HCT116 (cell line): Measurements from ENCODE around the gene LRRC4C. TPM values are rescaled to one million over a fixed set of nuclear protein-coding genes. Genes with fewer than 3 reads are reported as not detected.

Source experiments
- ATAC-seq: fragments of 200-7000 bp; cut with Tn5 transposase; 2 replicates; pipeline ENCODE4 v1.9.1; 2020; ENCODE audit warnings: mild to moderate bottlenecking, moderate library complexity
- BruUV-seq: library from RNA; stranded (reverse); fragments of 400-500 nt; replicated peaks from 2 replicates; lab custom pipeline; 2021; lab: Mats Ljungman, UMichigan
- CTCF ChIA-PET: fragments of 300-600 bp; sonication (Branson Sonifier 250); formaldehyde crosslinking; loops from one replicate; lab custom pipeline; 2021; ENCODE audit warnings: antibody characterized with exemption; lab: Charles Lee
- POLR2A ChIA-PET: fragments of 300-600, 350-600 bp; sonication (Branson Sonifier 250); formaldehyde crosslinking; loops from one replicate; lab custom pipeline; 2021; ENCODE audit warnings: antibody characterized with exemption; lab: Charles Lee
- RAD21 ChIA-PET, 2 experiments: fragments of 300-600 bp; sonication (Branson Sonifier 250); formaldehyde crosslinking; loops; one replicate each; lab custom pipeline; 2023; ENCODE audit warnings: low total read pairs in 2 of 2; ENCODE audit not compliant: uncharacterized antibody in 2 of 2, unreplicated experiment in 2 of 2, low non-redundant PET in 1 of 2; lab: Charles Lee
- DNase-seq: peaks from one replicate; pipeline ENCODE4 v3.0.0-alpha.2; 2010; ENCODE audit warnings: low read depth, low spot score
- H2AFZ ChIP-seq: fragments of 200-600 bp; shearing (Covaris generic), sonication (generic); 2 replicates; pipeline ENCODE4 v1.6.1; 2017; ENCODE audit warnings: low read depth, mixed run types, mixed read lengths, antibody characterized with exemption, low read length; ENCODE audit not compliant: poor library complexity, severe bottlenecking
- H3K27ac ChIP-seq: 2 replicates; pipeline ENCODE4 v1.5.1; 2012; ENCODE audit warnings: low read depth, low read length
- H3K27me3 ChIP-seq: fragments of 200-600 bp; sonication (generic); 2 replicates; pipeline ENCODE4 v1.6.1; 2016; ENCODE audit warnings: mixed run types, low read length, mixed read lengths; ENCODE audit not compliant: insufficient read depth
- H3K36me3 ChIP-seq, 2 experiments: fragments of 200-500 bp in 1 of 2; fragments of 200-600 bp in 1 of 2; sonication (Bioruptor generic) in 1 of 2; sonication (generic) in 1 of 2; 2 replicates each; pipeline versions ENCODE4 v1.5.1 to v1.6.1; 2014 to 2016; ENCODE audit warnings: low read length in 2 of 2, inconsistent platforms in 1 of 2, mixed read lengths in 1 of 2, mixed run types in 1 of 2; ENCODE audit not compliant: insufficient read depth in 2 of 2, control insufficient read depth in 1 of 2
- H3K4me1 ChIP-seq, 2 experiments: fragments of 200-600 bp in 1 of 2; sonication (generic) in 1 of 2; 2 replicates each; pipeline versions ENCODE4 v1.5.1 to v1.6.1; 2012 to 2017; ENCODE audit warnings: low read length in 2 of 2, inconsistent platforms in 1 of 2, mild to moderate bottlenecking in 1 of 2, mixed read lengths in 1 of 2, mixed run types in 1 of 2, moderate library complexity in 1 of 2; ENCODE audit not compliant: insufficient read depth in 2 of 2, control insufficient read depth in 1 of 2
- H3K4me2 ChIP-seq: fragments of 200-600 bp; sonication (generic); 2 replicates; pipeline ENCODE4 v1.6.1; 2017; ENCODE audit warnings: mixed run types, low read length, mixed read lengths
- H3K4me3 ChIP-seq, 2 experiments: fragments of 200-600 bp in 1 of 2; sonication (generic) in 1 of 2; replicated peaks in 1 of 2; 2 replicates each; pipeline ENCODE4 v1.5.1; 2011 to 2016; ENCODE audit warnings: low read length in 2 of 2, control low read depth in 1 of 2, low read depth in 1 of 2, mild to moderate bottlenecking in 1 of 2, mixed read lengths in 1 of 2, mixed run types in 1 of 2
- H3K79me2 ChIP-seq: fragments of 200-600 bp; sonication (generic); 2 replicates; pipeline ENCODE4 v1.6.1; 2017; ENCODE audit warnings: mild to moderate bottlenecking, mixed run types, low read length, moderate library complexity, mixed read lengths; ENCODE audit not compliant: insufficient read depth
- H3K9ac ChIP-seq: fragments of 200-600 bp; sonication (generic); 2 replicates; pipeline ENCODE4 v1.6.1; 2016; ENCODE audit warnings: low read length, mixed read lengths
- H3K9me2 ChIP-seq: fragments of 200-600 bp; sonication (generic), shearing (Covaris generic); 2 replicates; pipeline ENCODE4 v1.6.1; 2017; ENCODE audit warnings: mixed run types, mild to moderate bottlenecking, moderate library complexity; ENCODE audit not compliant: insufficient read depth
- H3K9me3 ChIP-seq, 2 experiments: fragments of 200-500 bp in 1 of 2; fragments of 200-600 bp in 1 of 2; sonication (Bioruptor generic) in 1 of 2; sonication (generic) in 1 of 2; 2 replicates each; pipeline ENCODE4 v1.6.1; 2014 to 2017; ENCODE audit warnings: low read length in 2 of 2, mixed read lengths in 2 of 2, inconsistent platforms in 1 of 2, low read depth in 1 of 2, mild to moderate bottlenecking in 1 of 2, mixed run types in 1 of 2, moderate library complexity in 1 of 2; ENCODE audit not compliant: control insufficient read depth in 1 of 2, insufficient read depth in 1 of 2
- H4K20me1 ChIP-seq: fragments of 200-600 bp; sonication (generic), shearing (Covaris generic); 2 replicates; pipeline ENCODE4 v1.6.1; 2017; ENCODE audit warnings: mixed run types, mild to moderate bottlenecking, moderate library complexity; ENCODE audit not compliant: insufficient read depth
- CBX3 ChIP-seq: IDR thresholded peaks from 2 replicates; pipeline ENCODE4 v1.6.1; 2012; ENCODE audit warnings: low read depth
- EGR1 ChIP-seq: IDR thresholded peaks from 2 replicates; pipeline ENCODE4 v1.6.1; 2012; ENCODE audit warnings: low read depth
- EZH2 ChIP-seq: fragments of 200-600 bp; sonication (generic); IDR thresholded peaks from 2 replicates; pipeline ENCODE4 v1.6.1; 2017; ENCODE audit warnings: antibody characterized with exemption, mixed run types
- EZH2phosphoT487 ChIP-seq: fragments of 200-600 bp; IDR thresholded peaks from 2 replicates; pipeline ENCODE4 v1.6.1; 2018; ENCODE audit warnings: antibody characterized with exemption, borderline replicate concordance
- FOSL1 ChIP-seq: IDR thresholded peaks from 2 replicates; pipeline ENCODE4 v1.6.1; 2012; ENCODE audit warnings: low read depth
- POLR2A ChIP-seq: IDR thresholded peaks from 2 replicates; pipeline ENCODE4 v1.7.0; 2011; ENCODE audit warnings: borderline replicate concordance; ENCODE audit not compliant: insufficient read depth, insufficient read length; ENCODE audit errors: extremely low read depth
- POLR2AphosphoS5 ChIP-seq: IDR thresholded peaks from 2 replicates; pipeline ENCODE4 v1.6.1; 2011; ENCODE audit warnings: mild to moderate bottlenecking, low read depth, low read length, moderate library complexity
- RAD21 ChIP-seq: IDR thresholded peaks from 2 replicates; pipeline ENCODE4 v1.6.1; 2012; ENCODE audit warnings: low read depth, mild to moderate bottlenecking
- SIN3A ChIP-seq: IDR thresholded peaks from 2 replicates; pipeline ENCODE4 v1.6.1; 2012; ENCODE audit warnings: low read depth
- ZNF274 ChIP-seq: fragments of 200-500 bp; sonication (Bioruptor generic); IDR thresholded peaks from 2 replicates; pipeline ENCODE4 v1.6.1; 2014; ENCODE audit warnings: mild to moderate bottlenecking, low read depth, low read length, inconsistent platforms
- intact Hi-C: fragments of 100-400 bp; cut with micrococcal nuclease; formaldehyde crosslinking; loops from 2 replicates; pipeline ENCODE4 v1.10.0; 2022
- total RNA-seq: library from RNA; stranded (reverse); gene quantifications from one replicate; pipeline ENCODE4 v1.2.1, GENCODE V29; 2021; ENCODE audit not compliant: unreplicated experiment
- TF ChIP-seq, protein P1 (sequence below): IDR thresholded peaks from 2 replicates; pipeline ENCODE4 v1.6.1; 2012; ENCODE audit warnings: low read depth

LRRC4C gene
- total RNA-seq, 1 experiment from 2014 or later = not detected

DNA sequence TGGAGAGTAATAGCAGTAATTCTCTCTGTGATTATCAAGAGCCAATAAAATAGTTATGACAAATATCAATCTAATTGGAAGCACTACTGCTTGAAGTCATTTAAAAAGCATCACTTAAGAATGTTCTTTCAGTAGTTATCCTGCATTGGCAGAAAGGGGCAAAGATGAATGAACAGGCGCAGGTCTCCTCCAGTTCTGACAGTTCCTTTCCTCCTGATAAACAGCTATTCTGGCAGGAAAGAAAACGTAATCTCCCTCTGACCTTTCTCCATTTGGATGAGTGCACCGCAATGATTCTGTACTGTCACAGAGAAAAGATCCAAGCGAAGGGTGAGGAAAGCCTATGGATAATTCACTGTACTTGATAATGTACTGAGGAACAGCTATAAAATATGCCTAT is 521.5 kb downstream of the LRRC4C start:
- Histone ChIP-seq H3K9me3 (peaks cover 6 to 8% of the 10 kb centered on the region in 2 experiments; a peak in 2 of 4 replicates), H2AFZ (no peak overlapping the region), H4K20me1 (no peaks in the 10 kb centered on the region), H3K27ac (no peak overlapping the region), H3K36me3 (no peaks in the 10 kb centered on the region), H3K9me2 (no peaks in the 10 kb centered on the region), H3K27me3 (no peaks in the 10 kb centered on the region), H3K4me1 (no peaks in the 10 kb centered on the region), H3K4me3 (no peak overlapping the region), H3K4me2 (no peak overlapping the region), H3K79me2 (no peaks in the 10 kb centered on the region), H3K9ac (no peak overlapping the region)
- intact Hi-C loops = no loop called here
- ChIA-PET RAD21 (no interaction called here), POLR2A (no interaction called here), CTCF (no interaction called here)
- ATAC-seq (no peak), DNase-seq (no peak)
- no peak for TF ChIP-seq EGR1
- no peak for TF ChIP-seq POLR2A
- no peak for TF ChIP-seq EZH2phosphoT487
- no peak for TF ChIP-seq EZH2
- TF ChIP-seq CBX3 = no peak
- no peak for TF ChIP-seq ZNF274
- TF ChIP-seq POLR2AphosphoS5 = no peak
- TF ChIP-seq FOSL1 = no peak
- TF ChIP-seq SIN3A = no peak
- TF ChIP-seq RAD21 = no peak
- TF ChIP-seq, protein P1, sequence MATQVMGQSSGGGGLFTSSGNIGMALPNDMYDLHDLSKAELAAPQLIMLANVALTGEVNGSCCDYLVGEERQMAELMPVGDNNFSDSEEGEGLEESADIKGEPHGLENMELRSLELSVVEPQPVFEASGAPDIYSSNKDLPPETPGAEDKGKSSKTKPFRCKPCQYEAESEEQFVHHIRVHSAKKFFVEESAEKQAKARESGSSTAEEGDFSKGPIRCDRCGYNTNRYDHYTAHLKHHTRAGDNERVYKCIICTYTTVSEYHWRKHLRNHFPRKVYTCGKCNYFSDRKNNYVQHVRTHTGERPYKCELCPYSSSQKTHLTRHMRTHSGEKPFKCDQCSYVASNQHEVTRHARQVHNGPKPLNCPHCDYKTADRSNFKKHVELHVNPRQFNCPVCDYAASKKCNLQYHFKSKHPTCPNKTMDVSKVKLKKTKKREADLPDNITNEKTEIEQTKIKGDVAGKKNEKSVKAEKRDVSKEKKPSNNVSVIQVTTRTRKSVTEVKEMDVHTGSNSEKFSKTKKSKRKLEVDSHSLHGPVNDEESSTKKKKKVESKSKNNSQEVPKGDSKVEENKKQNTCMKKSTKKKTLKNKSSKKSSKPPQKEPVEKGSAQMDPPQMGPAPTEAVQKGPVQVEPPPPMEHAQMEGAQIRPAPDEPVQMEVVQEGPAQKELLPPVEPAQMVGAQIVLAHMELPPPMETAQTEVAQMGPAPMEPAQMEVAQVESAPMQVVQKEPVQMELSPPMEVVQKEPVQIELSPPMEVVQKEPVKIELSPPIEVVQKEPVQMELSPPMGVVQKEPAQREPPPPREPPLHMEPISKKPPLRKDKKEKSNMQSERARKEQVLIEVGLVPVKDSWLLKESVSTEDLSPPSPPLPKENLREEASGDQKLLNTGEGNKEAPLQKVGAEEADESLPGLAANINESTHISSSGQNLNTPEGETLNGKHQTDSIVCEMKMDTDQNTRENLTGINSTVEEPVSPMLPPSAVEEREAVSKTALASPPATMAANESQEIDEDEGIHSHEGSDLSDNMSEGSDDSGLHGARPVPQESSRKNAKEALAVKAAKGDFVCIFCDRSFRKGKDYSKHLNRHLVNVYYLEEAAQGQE = no peak
- no TSS peak for BruUV-seq
